Endodermal cell (in vitro differentiated cells): ENCODE results near the gene GPN1. TPM values are rescaled to one million over a fixed set of nuclear protein-coding genes. Genes with fewer than 3 reads are reported as not detected.

Experiments used
- DNase-seq: peaks from one replicate; pipeline ENCODE4 v3.0.0-alpha.2; 2017
- H3K27ac ChIP-seq: 2 replicates; pipeline ENCODE4 v1.5.1; 2013; ENCODE audit warnings: mild to moderate bottlenecking, low read depth, low read length, moderate library complexity
- H3K27me3 ChIP-seq: 2 replicates; pipeline ENCODE4 v1.6.1; 2013; ENCODE audit warnings: mild to moderate bottlenecking, low read length, moderate library complexity; ENCODE audit not compliant: insufficient read depth, control insufficient read depth, poor library complexity, severe bottlenecking
- H3K36me3 ChIP-seq: 2 replicates; pipeline ENCODE4 v1.7.0; 2013; ENCODE audit warnings: mild to moderate bottlenecking, low read length, moderate library complexity; ENCODE audit not compliant: control insufficient read depth, insufficient read depth
- H3K4me1 ChIP-seq: one replicate; pipeline ENCODE4 v1.7.0; 2013; ENCODE audit warnings: low read length; ENCODE audit not compliant: control insufficient read depth, insufficient read depth
- H3K4me3 ChIP-seq: 2 replicates; pipeline ENCODE4 v1.5.1; 2013; ENCODE audit warnings: mild to moderate bottlenecking, low read length, moderate library complexity
- H3K9ac ChIP-seq: 2 replicates; pipeline ENCODE4 v1.6.1; 2013; ENCODE audit warnings: mild to moderate bottlenecking, low read length, moderate library complexity; ENCODE audit not compliant: poor library complexity, severe bottlenecking; ENCODE audit errors: extremely low read depth
- H3K9me3 ChIP-seq: 2 replicates; pipeline ENCODE4 v1.6.1; 2013; ENCODE audit warnings: mild to moderate bottlenecking, low read length, moderate library complexity; ENCODE audit not compliant: control insufficient read depth
- H3K27ac Mint-ChIP-seq: 2 replicates; pipeline ENCODE4 v1.8.0; 2020; ENCODE audit warnings: mixed read lengths
- H3K27me3 Mint-ChIP-seq: 2 replicates; pipeline ENCODE4 v1.8.0; 2021; ENCODE audit warnings: mild to moderate bottlenecking, mixed read lengths; ENCODE audit not compliant: insufficient read depth
- H3K36me3 Mint-ChIP-seq: 2 replicates; pipeline ENCODE4 v1.8.0; 2020; ENCODE audit warnings: low read depth, mixed read lengths
- H3K4me1 Mint-ChIP-seq: 2 replicates; pipeline ENCODE4 v1.8.0; 2020; ENCODE audit warnings: mixed read lengths
- H3K4me3 Mint-ChIP-seq: 2 replicates; pipeline ENCODE4 v1.8.0; 2020; ENCODE audit warnings: mild to moderate bottlenecking, moderate library complexity, mixed read lengths
- H3K9me3 Mint-ChIP-seq: 2 replicates; pipeline ENCODE4 v1.8.0; 2020; ENCODE audit warnings: mild to moderate bottlenecking, mixed read lengths
- CTCF ChIP-seq: fragments of 200-600 bp; sonication (generic); conservative IDR thresholded peaks from 2 replicates; pipeline ENCODE4 v1.5.0; 2021; ENCODE audit warnings: antibody characterized with exemption, mild to moderate bottlenecking
- WGBS, 2 experiments: methylation state at CpG; one replicate each; pipeline versions ENCODE4 v1.1.5 to v1.1.7; 2013; ENCODE audit warnings: missing lambda C conversion rate in 2 of 2, mixed read lengths in 1 of 2; ENCODE audit not compliant: insufficient coverage in 1 of 2, insufficient read length in 1 of 2; 5-methylcytosine and 5-hydroxymethylcytosine counted together
- total RNA-seq, 2 donors: library from RNA; stranded (reverse); fragmentation: NEBNext Ultra II Directional in 1 of 2; extraction: Animal tissue kit (Norgen Biotek cat#: 25700) in 1 of 2; gene quantifications; 2 replicates in 1 of 2; 3 replicates in 1 of 2; pipeline ENCODE4 v1.2.1, GENCODE V29; 2021

GPN1 gene
- total RNA-seq, 2 donors from 2014 or later: 49.6 to 51.5 TPM

- peaks cover 67% of the 10 kb centered on the region for H3K36me3 Mint-ChIP-seq
- Histone ChIP-seq H3K36me3 (peaks cover 67% of the 10 kb centered on the region), H3K9ac (no peak overlapping the region), H3K27ac (no peak overlapping the region), H3K4me3 (no peak overlapping the region), H3K27me3 (no peaks in the 10 kb centered on the region), H3K4me1 (no peaks in the 10 kb centered on the region), H3K9me3 (no peaks in the 10 kb centered on the region)
- no peaks in the 10 kb centered on the region for H3K27me3 Mint-ChIP-seq
- no peak overlapping the region for H3K27ac Mint-ChIP-seq
- no peak for DNase-seq
- H3K4me1 Mint-ChIP-seq: no peaks in the 10 kb centered on the region
- 95 to 97% methylated on average over 3 of the region's 3 CpGs for WGBS, 2 experiments
- H3K9me3 Mint-ChIP-seq: no peaks in the 10 kb centered on the region
- no peak for TF ChIP-seq CTCF
- H3K4me3 Mint-ChIP-seq: no peak overlapping the region
Observed at GRCh38 chr2:27615316-27615715, 13.5 kb upstream of the GPN1 start.

GRCh38 chr2:27621524-27621923 is 7.3 kb upstream of the GPN1 start:
- no peak overlapping the region for H3K9ac ChIP-seq
- Mint-ChIP-seq H3K27me3 (no peaks in the 10 kb centered on the region), H3K4me1 (no peaks in the 10 kb centered on the region), H3K27ac (no peak overlapping the region), H3K36me3 (peaks cover 55% of the 10 kb centered on the region), H3K4me3 (no peak overlapping the region), H3K9me3 (no peaks in the 10 kb centered on the region)
- peaks cover 74% of the 10 kb centered on the region for H3K36me3 ChIP-seq
- WGBS, 2 experiments: 79% methylated on average over 1 of the region's 1 CpG; no CpG with 5 or more reads in 1 of the 2 experiments
- no peaks in the 10 kb centered on the region for H3K9me3 ChIP-seq
- no peaks in the 10 kb centered on the region for H3K4me1 ChIP-seq
- TF ChIP-seq CTCF: peak; percentile 63
- no peak overlapping the region for H3K4me3 ChIP-seq
- H3K27me3 ChIP-seq: no peaks in the 10 kb centered on the region
- no peak overlapping the region for H3K27ac ChIP-seq
- DNase-seq: no peak

GRCh38 chr2:27622921-27623384 is 5.9 kb upstream of the GPN1 start:
- 50 to 76% methylated on average over 2 to 3 of the region's 3 CpGs for WGBS, 2 experiments
- Mint-ChIP-seq H3K27ac (peak overlapping the region; percentile 62), H3K36me3 (peaks cover 41% of the 10 kb centered on the region), H3K4me1 (peaks cover 1% of the 10 kb centered on the region), H3K9me3 (no peaks in the 10 kb centered on the region), H3K4me3 (no peak overlapping the region), H3K27me3 (no peaks in the 10 kb centered on the region)
- no peak for TF ChIP-seq CTCF
- Histone ChIP-seq H3K27ac (no peak overlapping the region), H3K9ac (no peak overlapping the region), H3K4me1 (no peaks in the 10 kb centered on the region), H3K9me3 (no peaks in the 10 kb centered on the region), H3K27me3 (no peaks in the 10 kb centered on the region), H3K4me3 (no peak overlapping the region), H3K36me3 (peaks cover 59% of the 10 kb centered on the region)
- DNase-seq: no peak
